Measurements from ENCODE around the gene TRIM3.

TRIM3 gene

DNA sequence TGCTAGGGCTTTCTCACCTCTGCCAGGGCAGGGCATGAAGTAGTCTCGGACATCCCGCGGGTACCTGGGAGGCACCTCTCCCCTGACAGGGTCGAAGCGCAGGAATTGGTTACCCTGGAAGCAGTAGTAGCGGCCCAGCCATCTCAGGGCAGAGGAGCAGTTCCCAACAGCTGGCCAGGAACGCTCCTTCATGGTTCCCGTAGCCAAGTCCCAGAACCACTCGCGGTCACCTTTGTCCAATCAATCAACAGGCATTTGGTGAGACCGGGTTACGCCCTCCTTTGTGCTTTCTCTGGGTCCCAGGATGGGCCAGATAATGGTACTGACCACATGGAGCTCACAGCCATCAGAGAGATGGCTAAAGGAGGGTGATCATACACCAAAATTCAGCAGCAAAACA lies 36.3 kb downstream of the TRIM3 start:
- DNase-seq: no peak

GRCh38 chr11:6433998-6434660 lies 39.6 kb downstream of the TRIM3 start:
- DNase-seq: no peak

DNA sequence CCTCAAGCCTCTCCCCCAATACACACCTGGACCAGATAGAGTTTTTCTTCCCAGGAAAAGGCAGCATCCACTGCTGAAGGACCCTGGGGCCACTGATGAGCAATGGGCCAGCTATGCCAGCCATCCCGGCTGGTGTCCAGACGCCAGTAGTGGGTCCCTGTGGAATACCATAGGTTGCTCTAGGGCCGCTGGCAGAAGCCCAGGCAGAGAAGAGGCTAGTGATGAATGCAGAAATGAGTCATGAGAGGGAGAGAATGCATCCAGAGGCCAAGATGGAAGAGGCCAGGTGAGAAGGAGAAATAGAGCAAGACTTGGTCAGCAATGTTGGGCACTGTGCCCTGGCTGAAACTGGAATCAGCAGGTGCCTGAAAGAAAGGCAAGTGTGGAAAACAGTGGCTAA lies 41.9 kb downstream of the TRIM3 start:
- DNase-seq: no peak

DNA sequence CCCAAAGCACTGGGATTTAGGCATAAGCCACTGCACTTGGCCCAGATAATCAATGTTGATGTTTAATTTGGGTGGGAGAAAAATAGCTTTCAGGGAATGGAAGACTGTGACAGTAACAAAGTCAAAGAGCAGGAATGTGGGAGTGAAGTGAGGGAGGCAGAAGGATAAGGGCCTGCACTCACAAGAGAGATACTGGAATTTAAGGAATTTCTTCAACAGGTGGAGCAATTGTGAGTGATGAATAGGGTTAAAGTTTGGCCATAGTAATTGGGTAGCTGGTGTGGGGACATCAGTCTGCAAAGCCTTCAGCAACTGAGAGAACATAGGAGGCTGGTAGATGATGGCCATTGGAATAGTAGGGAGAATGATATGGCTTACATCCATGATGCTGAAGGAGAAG lies 46.2 kb downstream of the TRIM3 start:
- no peak for DNase-seq

GRCh38 chr11:6420677-6421076 lies 53.1 kb downstream of the TRIM3 start:
- no peak for DNase-seq

DNA sequence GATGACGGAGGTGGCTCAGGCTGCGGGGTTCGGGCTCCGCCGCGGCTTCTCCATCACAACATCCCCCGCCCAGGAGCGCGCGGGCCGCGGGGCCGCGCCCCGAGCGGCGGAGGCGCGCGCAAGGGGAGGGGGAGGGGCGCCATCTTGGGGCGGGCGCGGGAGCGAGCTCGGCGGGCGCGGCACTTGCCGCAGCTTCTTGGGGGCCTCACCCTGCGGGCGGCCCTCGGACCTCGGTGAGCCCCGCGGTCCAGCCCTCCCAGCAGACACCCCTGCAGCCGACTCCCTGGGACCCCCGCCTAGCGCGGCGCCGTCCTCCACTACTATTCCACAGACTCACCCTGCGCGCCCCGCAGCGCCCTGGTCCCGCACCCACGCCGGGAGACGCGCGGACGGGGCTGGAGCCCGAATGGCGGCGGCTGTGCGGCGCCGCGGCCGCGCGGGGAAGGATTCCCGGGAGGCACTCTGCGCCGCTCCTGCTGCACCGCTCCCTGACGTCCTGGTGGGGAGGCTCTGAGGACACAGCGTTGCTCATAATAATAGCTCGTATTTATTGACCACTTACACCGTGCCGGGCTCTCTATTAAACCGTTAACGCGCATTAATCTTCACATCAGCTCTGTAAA lies 54.6 kb downstream of the TRIM3 start, which contains the start of gene APBB1:
Gene APBB1, minus strand, starts transcription at position 86 of the 623 bp plus-strand sequence. CDS start 7,747 bp downstream, outside the sequence.
- peak; percentile 34 to 84 for DNase-seq

DNA sequence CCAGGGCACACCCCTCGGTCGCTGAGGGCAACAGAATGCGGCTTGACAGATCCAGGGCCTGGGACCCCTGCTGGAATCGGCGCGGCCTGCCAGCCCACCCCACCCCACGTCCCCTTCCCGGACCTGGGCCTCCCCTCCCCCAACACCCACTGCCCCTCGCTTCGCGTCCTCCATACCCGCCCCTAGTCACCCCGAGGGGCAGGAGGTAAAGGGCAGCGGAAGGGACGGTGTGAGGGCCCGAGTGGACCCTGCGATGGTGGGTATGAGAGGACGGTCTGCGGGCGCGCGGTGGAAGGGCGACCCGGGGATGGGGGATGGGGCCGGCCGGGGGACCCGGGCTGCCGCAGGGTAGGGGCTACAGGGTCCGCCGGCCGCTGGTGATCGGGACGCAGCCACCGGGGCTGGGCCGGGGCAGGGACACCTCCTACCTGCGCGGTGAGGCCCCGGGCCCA lies 55.2 kb downstream of the TRIM3 start:
- DNase-seq: peak in 1 of 2 experiments; percentile 52

GRCh38 chr11:6417907-6418556 lies 55.7 kb downstream of the TRIM3 start:
- DNase-seq: no peak

- no peak for DNase-seq
These were observed 57.9 kb downstream of the TRIM3 start for GRCh38 chr11:6415797-6416196.

GRCh38 chr11:6414874-6415328 lies 58.8 kb downstream of the TRIM3 start:
- no peak for DNase-seq

GRCh38 chr11:6413791-6414201 lies 59.9 kb downstream of the TRIM3 start:
- no peak for DNase-seq

DNA sequence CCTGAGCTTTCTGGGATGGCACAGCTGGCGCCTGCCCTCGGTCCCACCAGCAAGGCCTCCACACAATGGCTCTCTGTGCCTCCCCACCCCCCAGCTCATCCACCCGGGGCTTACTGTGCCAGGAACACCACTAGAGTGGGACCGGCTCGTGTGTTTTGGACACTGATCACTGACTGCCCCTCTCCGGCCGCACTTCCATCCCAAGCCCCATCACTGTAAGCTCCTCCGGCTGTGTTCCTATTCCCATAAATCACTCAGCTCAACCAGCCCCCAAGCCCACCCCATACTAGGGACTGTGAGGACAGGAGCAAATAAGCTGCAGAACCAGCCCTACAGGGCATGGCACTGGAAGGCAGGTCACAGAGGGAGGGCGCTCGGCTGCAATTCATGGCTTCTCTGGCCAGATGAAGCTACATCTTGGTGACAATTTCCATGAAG lies 62.1 kb downstream of the TRIM3 start:
- no peak for DNase-seq

GRCh38 chr11:6410695-6411430 lies 62.9 kb downstream of the TRIM3 start:
- DNase-seq: no peak

GRCh38 chr11:6406370-6406769 lies 67.4 kb downstream of the TRIM3 start:
- DNase-seq: no peak

DNA sequence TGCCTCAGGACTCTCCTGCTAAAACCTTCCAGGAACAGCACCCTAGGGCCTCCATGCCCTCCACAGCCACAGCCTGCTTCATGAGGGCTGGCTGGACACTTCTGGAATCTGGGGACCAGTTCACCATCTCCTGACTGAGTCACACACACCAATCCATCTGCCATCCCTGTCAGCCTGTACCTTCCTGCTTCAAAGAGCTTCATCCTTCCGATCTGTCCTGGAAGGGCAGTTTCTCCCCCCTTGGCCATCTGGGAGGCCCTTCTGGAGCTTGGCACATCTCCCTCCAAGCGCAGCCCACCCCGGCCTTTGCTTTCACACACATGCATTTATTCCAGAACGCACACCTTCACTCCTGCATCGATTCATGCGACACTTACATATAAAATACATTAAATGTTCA lies 67.9 kb downstream of the TRIM3 start:
- DNase-seq: no peak

GRCh38 chr11:6405052-6405667 lies 68.6 kb downstream of the TRIM3 start:
- peak in 1 of 2 experiments; percentile 16 for DNase-seq

GRCh38 chr11:6404342-6405051 lies 69.2 kb downstream of the TRIM3 start:
- no peak for DNase-seq

- DNase-seq: no peak
These were observed 70.2 kb downstream of the TRIM3 start for GRCh38 chr11:6403539-6403938.

DNA sequence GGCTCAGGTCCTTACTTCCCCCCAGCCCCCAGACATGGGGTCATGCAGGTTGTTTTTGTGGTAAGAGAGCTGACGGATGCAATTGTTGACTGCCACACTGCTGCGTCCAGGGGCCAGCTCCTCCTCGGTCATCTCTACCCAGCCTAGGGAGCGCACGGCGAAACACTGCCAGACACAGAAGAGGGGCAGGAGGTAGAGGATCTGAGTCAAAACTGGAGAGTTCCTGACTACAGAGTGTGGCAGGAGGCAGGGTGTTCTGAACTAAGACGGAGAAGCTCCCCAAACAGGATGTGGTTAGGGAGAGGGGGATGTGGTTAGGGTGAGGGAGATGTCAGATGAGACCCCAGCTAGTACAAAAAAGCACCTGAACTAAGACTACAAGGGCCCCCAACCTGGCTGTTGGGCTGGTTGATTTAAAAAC lies 71.2 kb downstream of the TRIM3 start:
- no peak for DNase-seq

- no peak for DNase-seq
These were observed 71.7 kb downstream of the TRIM3 start for GRCh38 chr11:6402061-6402470.

- no peak for DNase-seq
These were observed 72.3 kb downstream of the TRIM3 start for GRCh38 chr11:6401464-6401863.
